Endothelial cell (in vitro differentiated cells): ENCODE data around the gene LVRN. TPM values are rescaled to one million over a fixed set of nuclear protein-coding genes. Genes with fewer than 3 reads are reported as not detected.
A peak's percentile ranks its signal among the peaks of the same experiment; 100 is the strongest.

ENCODE experiments used
- DNase-seq: peaks from one replicate; pipeline ENCODE4 v3.0.0; 2021; ENCODE audit warnings: low spot score
- H3K27ac Mint-ChIP-seq: one replicate; pipeline ENCODE4 v1.8.0; 2021; ENCODE audit warnings: mixed read lengths, inconsistent platforms; ENCODE audit not compliant: unreplicated experiment
- H3K27me3 Mint-ChIP-seq: one replicate; pipeline ENCODE4 v1.8.0; 2021; ENCODE audit warnings: mild to moderate bottlenecking, moderate library complexity, mixed read lengths, inconsistent platforms; ENCODE audit not compliant: unreplicated experiment
- H3K36me3 Mint-ChIP-seq: one replicate; pipeline ENCODE4 v1.8.0; 2021; ENCODE audit warnings: mild to moderate bottlenecking, low read depth, mixed read lengths, inconsistent platforms; ENCODE audit not compliant: unreplicated experiment
- H3K4me1 Mint-ChIP-seq: one replicate; pipeline ENCODE4 v1.8.0; 2021; ENCODE audit warnings: mild to moderate bottlenecking, mixed read lengths, inconsistent platforms; ENCODE audit not compliant: unreplicated experiment
- H3K4me3 Mint-ChIP-seq: one replicate; pipeline ENCODE4 v1.8.0; 2021; ENCODE audit warnings: mild to moderate bottlenecking, mixed read lengths, inconsistent platforms; ENCODE audit not compliant: unreplicated experiment
- H3K9me3 Mint-ChIP-seq: one replicate; pipeline ENCODE4 v1.8.0; 2021; ENCODE audit warnings: mixed read lengths, inconsistent platforms; ENCODE audit not compliant: unreplicated experiment
- CTCF ChIP-seq: fragments of 200-600 bp; sonication (generic); IDR thresholded peaks from one replicate; pipeline ENCODE4 v1.5.0; 2021; ENCODE audit warnings: antibody characterized with exemption; ENCODE audit not compliant: unreplicated experiment
- total RNA-seq: library from RNA; stranded (reverse); fragmentation: NEBNext Ultra II Directional; extraction: Animal tissue kit (Norgen Biotek cat#: 25700); gene quantifications from one replicate; pipeline ENCODE4 v1.2.1, GENCODE V29; 2021; ENCODE audit not compliant: unreplicated experiment

Gene LVRN
- total RNA-seq, 1 donor from 2014 or later: 1.3 TPM

GRCh38 chr5:115961381-115962238 lies 665 bp upstream of the LVRN start:
- TF ChIP-seq CTCF: no peak
- DNase-seq: no peak
- H3K27ac Mint-ChIP-seq: no peak overlapping the region
- H3K4me3 Mint-ChIP-seq: peak overlapping the region; percentile 63
- peaks cover 5% of the 10 kb centered on the region for H3K27me3 Mint-ChIP-seq
- no peaks in the 10 kb centered on the region for H3K9me3 Mint-ChIP-seq
- peaks cover 8% of the 10 kb centered on the region for H3K4me1 Mint-ChIP-seq
- no peaks in the 10 kb centered on the region for H3K36me3 Mint-ChIP-seq

- Mint-ChIP-seq H3K4me1 (peaks cover 8% of the 10 kb centered on the region), H3K9me3 (no peaks in the 10 kb centered on the region), H3K27me3 (peaks cover 5% of the 10 kb centered on the region), H3K4me3 (no peak overlapping the region), H3K36me3 (no peaks in the 10 kb centered on the region), H3K27ac (no peak overlapping the region)
- TF ChIP-seq CTCF: no peak
- DNase-seq: peak; percentile 20
Observed at GRCh38 chr5:115962565-115963402, 509 bp downstream of the LVRN start.

GRCh38 chr5:115963566-115963965 lies 1.3 kb downstream of the LVRN start:
- Mint-ChIP-seq H3K36me3 (no peaks in the 10 kb centered on the region), H3K4me3 (peak overlapping the region; percentile 56), H3K27ac (no peak overlapping the region), H3K4me1 (peaks cover 8% of the 10 kb centered on the region), H3K27me3 (peaks cover 5% of the 10 kb centered on the region), H3K9me3 (no peaks in the 10 kb centered on the region)
- TF ChIP-seq CTCF: no peak
- DNase-seq: no peak

GRCh38 chr5:115968770-115969169 lies 6.5 kb downstream of the LVRN start:
- Mint-ChIP-seq H3K36me3 (no peaks in the 10 kb centered on the region), H3K4me3 (no peak overlapping the region), H3K27ac (no peak overlapping the region), H3K27me3 (peaks cover 1% of the 10 kb centered on the region), H3K4me1 (peaks cover 6% of the 10 kb centered on the region), H3K9me3 (no peaks in the 10 kb centered on the region)
- TF ChIP-seq CTCF: no peak
- DNase-seq: no peak
